ENCODE data around the gene SDC4.

SDC4 gene

GRCh38 chr20:45297786-45298497 is 50.3 kb downstream of the SDC4 start:
- no peak for DNase-seq (ENCODE audit: low read depth, low spot score)

GRCh38 chr20:45294659-45295058 is 53.6 kb downstream of the SDC4 start:
- no peak for DNase-seq (ENCODE audit: low read depth, low spot score)

- DNase-seq (ENCODE audit: low read depth, low spot score) = no peak
Observed at GRCh38 chr20:45294003-45294368, 54.2 kb downstream of the SDC4 start.

GRCh38 chr20:45293041-45294002 is 54.9 kb downstream of the SDC4 start:
- DNase-seq (ENCODE audit: low read depth, low spot score) = no peak

GRCh38 chr20:45292343-45292742 is 55.9 kb downstream of the SDC4 start:
- no peak for DNase-seq (ENCODE audit: low read depth, low spot score)

- DNase-seq (ENCODE audit: low read depth, low spot score) = no peak
Observed at GRCh38 chr20:45291526-45291925, 56.7 kb downstream of the SDC4 start.

GRCh38 chr20:45290677-45291355 is 57.4 kb downstream of the SDC4 start:
- no peak for DNase-seq (ENCODE audit: low read depth, low spot score)

GRCh38 chr20:45289942-45290676 is 58.1 kb downstream of the SDC4 start:
- no peak for DNase-seq (ENCODE audit: low read depth, low spot score)

GRCh38 chr20:45288860-45289259 is 59.4 kb downstream of the SDC4 start:
- DNase-seq (ENCODE audit: low read depth, low spot score) = no peak

- no peak for DNase-seq (ENCODE audit: low read depth, low spot score)
Observed at GRCh38 chr20:45288376-45288775, 59.8 kb downstream of the SDC4 start.

GRCh38 chr20:45283551-45284057 is 64.6 kb downstream of the SDC4 start:
- DNase-seq (ENCODE audit: low read depth, low spot score) = no peak

GRCh38 chr20:45282700-45283550 is 65.3 kb downstream of the SDC4 start:
- DNase-seq (ENCODE audit: low read depth, low spot score) = no peak

- no peak for DNase-seq (ENCODE audit: low read depth, low spot score)
Observed at GRCh38 chr20:45279992-45280391, 68.2 kb downstream of the SDC4 start.

- DNase-seq (ENCODE audit: low read depth, low spot score) = no peak
Observed at GRCh38 chr20:45275338-45275737, 72.9 kb downstream of the SDC4 start.

All from brain pericyte (primary cell).